Activated naive CD4-positive, alpha-beta T cell treated with anti-CD3 and anti-CD28 coated beads, Interleukin-2, amount 50 U/mL, for 24 hours (primary cell): ENCODE results near the gene TPI1.
"Not testable (repeated sequence)": the region's sequence is repeated elsewhere in the genome, so short reads cannot be mapped to it uniquely, and the experiment has no call there.

Source experiments
- H3K27ac Mint-ChIP-seq: one replicate; pipeline ENCODE4 v1.8.0; 2021; ENCODE audit warnings: mild to moderate bottlenecking, mixed read lengths
- H3K27me3 Mint-ChIP-seq: one replicate; pipeline ENCODE4 v1.8.0; 2021; ENCODE audit warnings: mixed read lengths
- H3K36me3 Mint-ChIP-seq: one replicate; pipeline ENCODE4 v1.8.0; 2021; ENCODE audit warnings: mixed read lengths
- H3K4me1 Mint-ChIP-seq: one replicate; pipeline ENCODE4 v1.8.0; 2021; ENCODE audit warnings: mixed read lengths
- H3K4me3 Mint-ChIP-seq: one replicate; pipeline ENCODE4 v1.8.0; 2021; ENCODE audit warnings: mild to moderate bottlenecking, mixed read lengths
- H3K9me3 Mint-ChIP-seq: one replicate; pipeline ENCODE4 v1.8.0; 2021; ENCODE audit warnings: mixed read lengths

Gene TPI1

DNA sequence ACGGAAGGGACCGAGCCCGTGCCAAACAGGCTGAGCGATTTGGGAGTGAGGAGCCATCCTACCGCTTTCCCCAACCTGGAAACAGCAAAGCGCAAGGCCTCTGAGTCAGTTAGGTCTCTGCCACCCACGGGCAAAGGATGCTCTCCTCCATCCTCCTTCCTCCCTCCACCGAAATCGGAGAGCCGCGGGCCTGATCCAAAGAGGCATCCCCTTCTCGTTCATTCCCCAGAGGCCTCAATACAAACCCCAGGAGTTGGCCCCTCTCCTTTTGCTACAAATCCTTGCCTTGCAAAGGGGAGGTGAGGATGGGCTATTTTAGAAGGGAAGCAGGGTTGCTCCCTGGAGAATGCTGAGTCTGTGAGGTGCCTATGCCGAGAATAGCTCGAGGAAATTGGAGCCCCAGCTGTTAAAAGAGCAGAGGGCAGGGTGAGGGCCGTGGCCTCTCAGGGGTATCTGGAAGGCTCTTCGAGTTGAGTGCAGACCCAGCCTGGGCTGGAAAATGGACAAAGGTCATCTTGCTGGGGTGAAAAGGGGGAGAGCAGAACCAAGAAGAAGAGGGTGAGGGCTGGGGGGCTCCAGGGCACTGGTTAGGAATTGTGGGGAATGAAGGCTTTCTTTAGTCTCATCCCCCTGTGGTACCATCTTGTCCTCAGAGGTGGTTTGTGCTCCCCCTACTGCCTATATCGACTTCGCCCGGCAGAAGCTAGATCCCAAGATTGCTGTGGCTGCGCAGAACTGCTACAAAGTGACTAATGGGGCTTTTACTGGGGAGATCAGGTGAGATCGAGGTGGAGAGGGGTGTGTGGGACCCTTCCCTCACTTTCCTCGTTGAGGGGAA lies 1.1 kb downstream of the TPI1 start:
- Mint-ChIP-seq H3K4me1 (peaks cover 44% of the 10 kb centered on the region), H3K27ac (peak overlapping the region; percentile 83), H3K4me3 (peak overlapping the region; percentile 93), H3K27me3 (no peaks in the 10 kb centered on the region), H3K9me3 (no peaks in the 10 kb centered on the region), H3K36me3 (peaks cover 12% of the 10 kb centered on the region)

DNA sequence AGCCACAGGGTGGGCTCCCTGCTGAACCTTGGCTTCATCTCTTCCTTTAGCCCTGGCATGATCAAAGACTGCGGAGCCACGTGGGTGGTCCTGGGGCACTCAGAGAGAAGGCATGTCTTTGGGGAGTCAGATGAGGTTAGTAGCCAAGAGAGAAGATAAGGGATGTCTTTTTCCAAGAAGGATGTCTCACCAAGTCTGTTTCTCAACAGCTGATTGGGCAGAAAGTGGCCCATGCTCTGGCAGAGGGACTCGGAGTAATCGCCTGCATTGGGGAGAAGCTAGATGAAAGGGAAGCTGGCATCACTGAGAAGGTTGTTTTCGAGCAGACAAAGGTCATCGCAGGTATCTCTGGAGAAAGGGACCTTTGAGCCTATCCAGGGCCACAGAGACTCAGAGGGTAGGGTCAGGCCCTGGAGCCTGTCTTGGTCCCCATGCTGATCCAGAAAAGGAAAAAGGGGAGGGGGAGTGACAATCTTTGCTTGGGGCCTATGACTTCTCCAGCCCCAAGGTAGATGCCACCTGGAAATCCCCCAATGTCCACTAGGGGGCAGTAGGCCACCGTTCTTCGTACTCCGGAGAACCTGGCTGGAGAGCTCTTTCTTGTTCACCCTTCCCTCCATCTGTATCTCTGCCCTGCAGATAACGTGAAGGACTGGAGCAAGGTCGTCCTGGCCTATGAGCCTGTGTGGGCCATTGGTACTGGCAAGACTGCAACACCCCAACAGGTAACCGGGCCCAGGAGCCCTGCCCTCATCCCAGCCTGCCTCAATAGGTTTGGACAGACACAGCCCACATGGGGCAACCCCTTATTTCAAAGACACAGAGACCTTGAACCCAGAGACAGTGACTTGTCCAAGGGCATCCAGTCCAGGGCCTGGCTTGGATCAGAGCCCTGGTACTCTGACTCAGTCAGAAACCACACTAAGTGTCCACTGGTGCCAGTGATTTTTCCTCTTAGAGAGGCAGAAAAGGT lies 2.0 kb downstream of the TPI1 start:
- no peaks in the 10 kb centered on the region for H3K27me3 Mint-ChIP-seq
- H3K36me3 Mint-ChIP-seq = peaks cover 12% of the 10 kb centered on the region
- no peaks in the 10 kb centered on the region for H3K9me3 Mint-ChIP-seq
- peak overlapping the region; percentile 83 for H3K27ac Mint-ChIP-seq
- H3K4me3 Mint-ChIP-seq = peak overlapping the region; percentile 93
- peaks cover 48% of the 10 kb centered on the region for H3K4me1 Mint-ChIP-seq

DNA sequence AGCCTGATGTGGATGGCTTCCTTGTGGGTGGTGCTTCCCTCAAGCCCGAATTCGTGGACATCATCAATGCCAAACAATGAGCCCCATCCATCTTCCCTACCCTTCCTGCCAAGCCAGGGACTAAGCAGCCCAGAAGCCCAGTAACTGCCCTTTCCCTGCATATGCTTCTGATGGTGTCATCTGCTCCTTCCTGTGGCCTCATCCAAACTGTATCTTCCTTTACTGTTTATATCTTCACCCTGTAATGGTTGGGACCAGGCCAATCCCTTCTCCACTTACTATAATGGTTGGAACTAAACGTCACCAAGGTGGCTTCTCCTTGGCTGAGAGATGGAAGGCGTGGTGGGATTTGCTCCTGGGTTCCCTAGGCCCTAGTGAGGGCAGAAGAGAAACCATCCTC lies 3.0 kb downstream of the TPI1 start:
- Mint-ChIP-seq H3K4me3 (peak overlapping the region; percentile 32), H3K4me1 (peaks cover 48% of the 10 kb centered on the region)
- H3K27me3 Mint-ChIP-seq, H3K9me3 Mint-ChIP-seq, H3K36me3 Mint-ChIP-seq, H3K27ac Mint-ChIP-seq: not testable (repeated sequence)

DNA sequence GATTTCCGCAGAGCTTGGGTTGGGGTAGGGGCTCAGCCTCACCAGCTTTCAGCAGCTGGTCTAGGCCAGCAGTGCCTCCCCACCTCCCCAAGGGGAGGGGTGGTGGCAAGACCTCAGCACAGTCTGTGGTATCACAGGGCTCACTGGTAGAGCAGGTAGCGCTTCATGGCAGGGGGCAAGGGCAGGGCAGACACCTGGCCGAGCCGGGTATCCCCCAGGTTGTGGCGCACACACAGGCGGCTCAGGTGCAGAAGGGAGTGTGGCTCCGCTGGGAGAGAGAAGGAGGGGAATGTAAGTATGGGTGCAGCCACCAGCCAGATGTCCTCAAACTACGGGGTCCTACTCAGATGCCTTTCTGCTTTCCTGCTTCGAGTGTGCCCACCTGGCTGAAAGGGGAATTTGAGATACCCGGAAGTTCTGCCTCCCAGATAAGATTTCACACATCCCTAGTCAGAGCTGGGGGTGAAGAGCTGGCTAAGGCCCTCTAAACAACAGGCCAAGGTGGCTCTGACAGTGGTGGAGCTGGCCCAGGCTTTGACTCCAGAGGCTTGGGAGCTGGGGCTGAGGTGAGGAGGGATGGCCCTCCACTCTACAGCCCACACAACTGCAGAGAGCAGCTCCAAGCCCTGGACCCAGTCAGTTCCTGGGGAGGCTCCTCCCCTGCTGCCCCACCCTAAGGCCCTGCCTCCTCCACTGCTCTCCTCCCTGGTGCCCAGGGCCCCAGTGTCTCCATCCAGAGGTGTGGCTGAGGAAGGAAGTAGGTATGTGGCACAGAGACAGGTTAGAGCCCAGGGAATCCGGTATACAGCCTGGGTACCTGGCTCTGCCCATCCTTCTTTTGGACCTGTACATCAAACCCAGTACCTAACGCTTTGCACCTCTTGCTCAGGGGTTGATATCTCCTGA lies 4.0 kb downstream of the TPI1 start:
- H3K4me1 Mint-ChIP-seq = peaks cover 48% of the 10 kb centered on the region

DNA sequence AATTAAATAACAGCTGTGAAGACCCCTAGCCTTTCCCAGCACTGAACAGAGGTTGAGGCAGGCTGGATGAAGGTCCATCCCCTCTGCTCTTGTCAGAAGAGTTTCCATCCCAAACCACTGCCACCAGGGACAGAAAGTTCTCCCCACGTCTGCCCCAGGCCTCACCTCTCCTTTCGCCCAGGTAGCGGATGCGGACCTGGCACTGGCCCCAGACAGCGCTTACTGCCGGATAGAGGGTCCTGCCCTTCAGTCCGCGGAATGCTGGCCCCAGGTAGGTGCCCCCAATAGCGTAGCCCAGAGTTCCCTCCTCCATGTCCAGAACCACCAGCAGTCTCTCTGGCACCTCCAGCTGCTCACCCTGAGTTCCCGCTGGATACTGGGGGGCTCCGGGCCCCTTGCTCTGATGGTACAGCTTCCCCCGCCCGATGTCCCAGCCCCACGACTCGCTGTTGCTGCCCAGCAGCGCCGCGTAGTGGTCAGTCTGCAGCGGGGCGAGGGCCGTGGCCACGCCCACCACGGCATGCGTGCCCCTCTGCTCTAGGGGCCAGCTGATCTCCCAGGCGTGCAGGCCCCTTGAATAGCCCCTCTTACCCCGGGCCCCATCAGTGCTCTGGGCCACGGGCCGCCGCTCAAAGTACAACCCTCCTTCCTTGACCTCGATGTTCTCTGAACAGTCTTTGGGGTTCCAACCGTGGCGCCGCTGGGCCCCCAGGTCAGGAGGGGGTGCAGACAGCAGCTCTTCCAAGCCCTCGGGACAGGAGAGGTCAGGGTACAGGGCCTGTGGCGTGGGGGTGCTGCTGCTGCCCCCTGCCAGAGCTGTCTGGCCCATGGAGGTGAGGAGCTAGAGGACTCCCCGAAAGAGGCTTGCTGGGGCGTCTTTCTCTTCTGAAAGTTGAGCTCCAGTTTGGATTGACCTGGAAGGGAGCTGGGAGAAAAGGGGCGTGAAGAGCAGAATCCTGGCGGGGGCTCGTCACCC lies 5.0 kb downstream of the TPI1 start:
- Mint-ChIP-seq H3K27ac (peak overlapping the region; percentile 62), H3K9me3 (no peaks in the 10 kb centered on the region), H3K4me3 (peak overlapping the region; percentile 89), H3K36me3 (peaks cover 7% of the 10 kb centered on the region), H3K4me1 (peaks cover 48% of the 10 kb centered on the region), H3K27me3 (no peaks in the 10 kb centered on the region)

More for the DNA sequence above, 4.0 kb downstream of the TPI1 start:
- H3K9me3 Mint-ChIP-seq = no peaks in the 10 kb centered on the region
- H3K36me3 Mint-ChIP-seq = peaks cover 8% of the 10 kb centered on the region
- peak overlapping the region; percentile 52 for H3K27ac Mint-ChIP-seq
- H3K27me3 Mint-ChIP-seq = no peaks in the 10 kb centered on the region
- H3K4me3 Mint-ChIP-seq = peak overlapping the region; percentile 89

DNA sequence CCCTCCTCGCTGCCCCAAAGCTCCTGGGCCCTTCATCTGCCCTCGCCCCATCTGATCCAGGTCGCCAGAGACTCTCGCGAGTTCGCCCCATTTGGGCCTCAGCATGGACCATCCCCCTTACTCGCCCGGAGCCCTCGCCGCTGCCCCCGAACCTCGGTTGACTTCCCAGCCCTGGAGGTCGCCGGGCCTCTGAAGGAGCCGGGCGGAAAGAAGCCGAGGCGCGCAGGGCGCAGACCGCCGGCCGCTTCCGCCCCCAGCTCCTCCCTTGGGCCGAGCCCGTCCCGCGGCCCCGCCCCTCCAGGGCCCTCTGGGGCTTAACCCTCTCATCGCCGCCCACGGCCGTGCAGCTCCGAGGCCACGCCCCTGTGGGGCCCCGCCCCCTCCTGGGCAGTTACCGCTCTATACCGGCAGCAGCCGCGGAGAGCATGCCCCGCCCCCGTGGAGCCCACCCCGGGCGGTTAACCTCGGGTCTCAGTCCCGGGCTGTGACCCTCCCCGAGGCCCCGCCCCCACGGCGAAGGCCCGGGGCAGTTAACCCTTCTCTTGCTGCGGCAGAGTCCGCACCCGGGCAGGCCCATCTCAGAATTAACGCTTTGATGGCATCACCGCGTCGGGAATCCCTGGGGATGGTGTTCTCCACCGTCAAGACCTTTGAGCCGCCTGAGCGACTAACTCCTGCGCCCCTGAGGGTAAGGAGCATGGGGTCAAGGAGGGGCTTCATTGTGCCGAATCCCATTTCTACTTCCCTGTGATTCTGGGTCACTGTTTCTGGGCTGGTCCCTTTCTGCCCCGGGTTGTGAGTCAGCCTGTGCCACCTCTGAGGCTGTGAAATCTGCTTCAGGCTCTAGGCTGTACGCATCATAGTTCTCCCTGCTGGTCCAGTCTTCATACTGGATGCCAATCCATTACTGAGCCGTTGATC lies 6.0 kb downstream of the TPI1 start, which contains the start of gene SPSB2:
TSS of gene SPSB2 (minus strand) at position 210 of the 921 bp plus-strand sequence. CDS start 402 bp downstream, outside the sequence.
- peaks cover 6% of the 10 kb centered on the region for H3K36me3 Mint-ChIP-seq
- H3K27ac Mint-ChIP-seq = peak within 1 kb of the TSS; percentile 70
- peaks cover 45% of the 10 kb centered on the region for H3K4me1 Mint-ChIP-seq
- no peaks in the 10 kb centered on the region for H3K27me3 Mint-ChIP-seq
- peak within 1 kb of the TSS; percentile 89 for H3K4me3 Mint-ChIP-seq
- no peaks in the 10 kb centered on the region for H3K9me3 Mint-ChIP-seq

DNA sequence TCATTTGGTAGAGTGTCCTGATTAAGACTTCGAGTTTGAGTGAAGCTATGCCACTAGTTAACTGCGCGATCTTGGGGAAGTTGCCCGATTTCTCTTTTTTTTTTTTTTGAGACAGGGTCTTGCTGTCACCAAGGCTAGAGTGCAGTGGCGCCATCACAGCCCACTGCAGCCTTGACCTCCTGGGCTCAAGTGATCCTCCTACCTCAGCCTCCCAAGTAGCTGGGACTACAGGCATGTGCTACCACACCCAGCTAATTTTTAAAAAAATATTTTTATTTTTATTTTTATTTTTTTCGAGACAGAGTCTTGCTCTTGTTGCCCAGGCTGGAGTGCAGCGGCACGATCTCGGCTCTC lies 6.7 kb downstream of the TPI1 start:
- H3K27me3 Mint-ChIP-seq = not testable (repeated sequence)
- H3K4me1 Mint-ChIP-seq = peaks cover 39% of the 10 kb centered on the region

DNA sequence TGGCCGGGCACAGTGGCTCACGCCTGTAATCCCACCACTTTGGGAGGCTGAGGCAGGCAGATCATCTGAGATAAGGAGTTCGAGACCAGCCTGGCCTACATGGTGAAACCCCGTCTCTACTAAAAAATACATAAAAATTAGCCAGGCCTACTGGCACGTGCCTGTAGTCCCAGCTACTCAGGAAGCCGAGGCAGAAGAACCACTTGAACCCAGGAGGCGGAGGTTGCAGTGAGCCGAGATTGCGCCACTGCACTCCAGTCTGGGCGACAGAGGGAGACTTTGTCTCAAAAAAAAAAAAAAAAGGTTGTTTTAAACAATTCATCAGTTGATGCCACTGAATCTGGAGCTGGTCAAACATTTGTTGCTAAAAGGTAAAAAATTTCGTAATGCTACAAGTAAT lies 12.5 kb downstream of the TPI1 start:
- H3K4me3 Mint-ChIP-seq, H3K36me3 Mint-ChIP-seq, H3K27me3 Mint-ChIP-seq, H3K9me3 Mint-ChIP-seq, H3K4me1 Mint-ChIP-seq, H3K27ac Mint-ChIP-seq: not testable (repeated sequence)

More for the DNA sequence above, 6.7 kb downstream of the TPI1 start:
- H3K4me3 Mint-ChIP-seq = peak overlapping the region; percentile 89
- peak overlapping the region; percentile 70 for H3K27ac Mint-ChIP-seq
- H3K36me3 Mint-ChIP-seq, H3K9me3 Mint-ChIP-seq: not testable (repeated sequence)

DNA sequence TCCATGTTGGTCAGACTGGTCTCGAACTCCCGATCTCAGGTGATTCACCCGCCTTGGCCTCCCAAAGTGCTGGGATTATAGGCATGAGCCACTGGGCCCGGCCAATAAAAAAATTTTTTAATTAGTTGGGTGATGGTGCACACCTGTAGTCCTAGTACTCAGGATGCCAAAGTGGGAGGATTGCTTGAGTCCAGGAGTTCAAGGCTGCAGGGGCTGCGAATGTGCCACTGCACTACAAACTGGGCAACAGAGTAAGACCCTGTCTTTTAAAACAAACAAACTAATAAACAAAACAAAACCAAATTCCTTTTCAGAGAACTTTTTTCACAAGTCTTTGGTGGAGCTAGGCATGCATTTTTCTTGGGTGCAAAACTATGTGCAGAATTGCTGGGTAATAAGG lies 15.9 kb downstream of the TPI1 start:
- Mint-ChIP-seq H3K27ac (no peak overlapping the region), H3K4me1 (no peaks in the 10 kb centered on the region), H3K27me3 (no peaks in the 10 kb centered on the region), H3K9me3 (no peaks in the 10 kb centered on the region), H3K4me3 (no peak overlapping the region), H3K36me3 (no peaks in the 10 kb centered on the region)

DNA sequence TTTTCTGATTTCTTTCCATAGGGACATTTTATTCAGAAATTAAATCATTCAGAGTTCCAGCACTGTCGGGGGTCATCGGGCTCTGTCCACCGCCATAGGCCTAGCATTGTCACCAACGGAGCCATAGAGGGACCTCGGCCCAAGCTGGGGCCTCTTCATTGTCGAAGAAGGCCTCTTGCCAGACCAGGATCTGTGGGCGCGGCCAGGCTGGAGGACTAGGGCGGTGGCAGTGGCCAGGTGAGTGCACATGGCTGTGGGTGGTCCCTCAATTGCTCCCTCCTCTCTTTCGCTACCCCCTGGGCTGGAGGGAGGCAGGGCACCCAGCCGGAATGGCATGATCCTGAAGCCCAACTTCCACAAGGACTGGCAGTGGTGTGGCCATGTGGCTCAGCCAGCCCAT lies 16.4 kb downstream of the TPI1 start:
- no peak overlapping the region for H3K4me3 Mint-ChIP-seq
- no peak overlapping the region for H3K27ac Mint-ChIP-seq
- no peaks in the 10 kb centered on the region for H3K9me3 Mint-ChIP-seq
- no peaks in the 10 kb centered on the region for H3K4me1 Mint-ChIP-seq
- no peaks in the 10 kb centered on the region for H3K36me3 Mint-ChIP-seq
- H3K27me3 Mint-ChIP-seq = no peaks in the 10 kb centered on the region

DNA sequence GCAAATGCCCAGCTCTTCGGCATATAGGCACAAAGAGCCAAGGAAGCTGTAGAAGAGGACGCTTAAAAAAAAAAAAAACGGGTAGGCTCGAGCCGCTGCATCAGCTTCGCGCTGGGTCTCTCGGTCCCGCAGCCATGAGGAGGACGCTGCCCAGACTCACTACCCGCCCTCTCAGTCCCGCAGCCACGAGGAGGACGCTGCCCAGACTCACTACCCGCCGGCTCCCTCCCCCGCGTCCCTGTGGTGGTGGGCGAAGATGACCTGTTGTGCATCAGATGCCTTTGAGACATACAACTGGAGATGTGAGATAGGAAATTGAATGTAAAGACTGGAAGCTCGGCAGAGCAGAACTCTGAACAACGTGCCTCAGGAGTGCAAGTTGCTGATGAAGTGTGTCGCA lies 17.2 kb downstream of the TPI1 start:
- Mint-ChIP-seq H3K4me1 (no peaks in the 10 kb centered on the region), H3K36me3 (no peaks in the 10 kb centered on the region), H3K9me3 (no peaks in the 10 kb centered on the region), H3K27me3 (no peaks in the 10 kb centered on the region), H3K4me3 (no peak overlapping the region), H3K27ac (no peak overlapping the region)

DNA sequence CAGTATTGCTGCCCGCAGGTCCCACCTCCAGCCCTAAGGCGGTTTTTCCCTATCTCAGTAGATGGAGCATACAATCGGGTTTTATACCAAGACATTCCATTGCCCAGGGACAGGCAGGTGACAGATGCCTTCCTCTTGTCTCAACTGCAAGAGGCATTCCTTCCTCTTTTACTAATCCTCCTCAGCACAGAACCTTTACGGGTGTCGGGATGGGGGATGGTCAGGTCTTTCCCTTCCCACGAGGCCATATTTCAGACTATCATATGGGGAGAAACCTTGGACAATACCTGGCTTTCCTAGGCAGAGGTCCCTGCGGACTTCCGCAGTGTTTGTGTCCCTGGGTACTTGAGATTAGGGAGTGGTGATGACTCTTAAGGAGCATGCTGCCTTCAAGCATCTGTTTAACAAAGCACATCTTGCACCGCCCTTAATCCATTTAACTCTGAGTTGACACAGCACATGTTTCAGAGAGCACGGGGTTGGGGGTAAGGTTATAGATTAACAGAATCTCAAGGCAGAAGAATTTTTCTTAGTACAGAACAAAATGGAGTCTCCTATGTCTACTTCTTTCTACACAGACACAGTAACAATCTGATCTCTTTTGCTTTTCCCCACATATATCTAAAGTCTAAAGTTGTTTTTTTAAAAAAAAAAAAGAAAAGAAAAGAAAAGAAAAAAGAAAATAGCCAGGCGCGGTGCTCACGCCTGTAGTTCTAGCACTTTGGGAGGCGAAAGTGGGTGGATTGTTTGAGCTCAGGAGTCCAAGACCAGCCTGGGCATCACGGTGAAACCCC lies 19.1 kb downstream of the TPI1 start:
- H3K4me3 Mint-ChIP-seq, H3K27ac Mint-ChIP-seq, H3K36me3 Mint-ChIP-seq, H3K4me1 Mint-ChIP-seq, H3K27me3 Mint-ChIP-seq, H3K9me3 Mint-ChIP-seq: not testable (repeated sequence)

DNA sequence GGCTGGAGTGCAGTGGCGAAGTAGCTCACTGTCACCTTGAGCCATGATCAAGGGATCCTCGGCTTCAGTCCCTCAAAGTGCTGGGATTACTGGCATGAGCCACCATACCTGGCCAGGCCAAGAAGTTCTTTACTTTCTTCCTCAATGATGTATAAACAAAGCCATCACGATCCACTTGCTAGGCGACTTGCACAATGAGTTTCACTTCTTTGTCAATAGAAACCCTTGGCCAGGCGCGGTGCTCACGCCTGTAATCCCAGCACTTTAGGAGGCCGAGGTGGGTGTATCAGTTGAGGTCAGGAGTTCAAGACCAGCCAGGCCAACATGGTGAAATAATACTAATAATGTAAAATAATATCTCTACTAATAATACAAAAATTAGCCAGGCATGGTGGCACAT lies 20.1 kb downstream of the TPI1 start:
- Mint-ChIP-seq H3K27ac (no peak overlapping the region), H3K4me3 (no peak overlapping the region), H3K9me3 (no peaks in the 10 kb centered on the region), H3K27me3 (no peaks in the 10 kb centered on the region), H3K36me3 (no peaks in the 10 kb centered on the region), H3K4me1 (peaks cover 12% of the 10 kb centered on the region)
